NCI-H2196 (cell line): Measurements from ENCODE around the gene LZTS3.
"Not testable (repeated sequence)": the region's sequence is repeated elsewhere in the genome, so short reads cannot be mapped to it uniquely, and the experiment has no call there.

ENCODE experiments used
- DNase-seq: peaks from one replicate; lab custom pipeline; 2025; ENCODE audit not compliant: unreplicated experiment; lab: John Stamatoyannopoulos, UW

LZTS3 gene

GRCh38 chr20:3168079-3168828, 5.1 kb downstream of the LZTS3 start:
- DNase-seq, result no peak

GRCh38 chr20:3167738-3168078, 5.6 kb downstream of the LZTS3 start:
- no peak for DNase-seq

- DNase-seq, result no peak
These were observed 6.4 kb downstream of the LZTS3 start for GRCh38 chr20:3166913-3167342.

GRCh38 chr20:3166338-3166912, 6.9 kb downstream of the LZTS3 start:
- no peak for DNase-seq

- DNase-seq, result peak; percentile 86
These were observed 7.6 kb downstream of the LZTS3 start for GRCh38 chr20:3165473-3166337.

- DNase-seq, result peak; percentile 25
These were observed 8.5 kb downstream of the LZTS3 start for GRCh38 chr20:3164763-3165410.

GRCh38 chr20:3164043-3164762, 9.1 kb downstream of the LZTS3 start:
- no peak for DNase-seq

- peak; percentile 75 for DNase-seq
These were observed 10.0 kb downstream of the LZTS3 start for GRCh38 chr20:3163099-3164042.

GRCh38 chr20:3162080-3162611, 11.2 kb downstream of the LZTS3 start:
- DNase-seq, result peak; percentile 87

- DNase-seq, result no peak
These were observed 11.9 kb downstream of the LZTS3 start for GRCh38 chr20:3161316-3162079.

GRCh38 chr20:3160418-3160817, 12.9 kb downstream of the LZTS3 start:
- DNase-seq, result no peak

- DNase-seq, result no peak
These were observed 14.3 kb downstream of the LZTS3 start for GRCh38 chr20:3158968-3159431.

GRCh38 chr20:3157817-3158216, 15.5 kb downstream of the LZTS3 start:
- DNase-seq, result no peak

- DNase-seq, result no peak
These were observed 16.3 kb downstream of the LZTS3 start for GRCh38 chr20:3156811-3157619.

- not testable (repeated sequence) for DNase-seq
These were observed 21.2 kb downstream of the LZTS3 start for GRCh38 chr20:3152057-3152644.

GRCh38 chr20:3150908-3151307, 22.4 kb downstream of the LZTS3 start:
- no peak for DNase-seq

- no peak for DNase-seq
These were observed 26.5 kb downstream of the LZTS3 start for GRCh38 chr20:3146732-3147341.
